ENCODE data around the gene MBIP.

Gene MBIP, protein sequence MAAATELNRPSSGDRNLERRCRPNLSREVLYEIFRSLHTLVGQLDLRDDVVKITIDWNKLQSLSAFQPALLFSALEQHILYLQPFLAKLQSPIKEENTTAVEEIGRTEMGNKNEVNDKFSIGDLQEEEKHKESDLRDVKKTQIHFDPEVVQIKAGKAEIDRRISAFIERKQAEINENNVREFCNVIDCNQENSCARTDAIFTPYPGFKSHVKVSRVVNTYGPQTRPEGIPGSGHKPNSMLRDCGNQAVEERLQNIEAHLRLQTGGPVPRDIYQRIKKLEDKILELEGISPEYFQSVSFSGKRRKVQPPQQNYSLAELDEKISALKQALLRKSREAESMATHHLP

DNA sequence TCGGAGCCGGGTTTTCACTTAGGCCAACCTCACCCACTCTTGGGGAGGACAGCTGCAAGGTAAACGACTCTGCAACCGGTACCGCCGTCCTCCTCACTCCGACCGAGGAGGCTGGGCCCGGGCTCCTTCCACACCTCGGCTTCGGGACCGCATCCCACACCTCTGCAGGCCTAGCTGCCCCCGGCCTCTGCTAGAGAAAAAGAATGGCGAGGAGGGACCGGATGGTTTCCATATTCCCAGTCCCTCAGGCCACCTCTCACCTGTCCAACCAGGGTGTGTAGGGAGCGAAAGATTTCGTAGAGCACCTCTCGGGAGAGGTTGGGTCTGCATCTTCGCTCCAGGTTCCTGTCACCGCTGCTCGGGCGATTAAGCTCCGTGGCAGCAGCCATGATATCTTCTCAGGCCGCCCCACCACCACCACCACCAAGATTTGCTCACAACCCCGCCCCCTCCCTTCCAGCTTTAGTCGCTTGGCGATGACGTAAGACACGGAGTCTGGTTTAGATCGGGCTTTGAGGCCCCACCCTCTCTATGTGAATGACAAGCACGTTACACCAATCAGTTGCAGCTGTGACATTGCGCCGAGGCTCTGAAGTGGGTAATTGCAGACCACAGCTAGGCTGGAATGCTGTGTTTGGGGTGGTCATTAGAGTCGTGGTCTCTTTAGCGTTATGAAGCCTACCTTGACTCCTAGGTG lies at the start of gene MBIP:
Gene MBIP, minus strand, starts transcription at position 438 of the 697 bp plus-strand sequence. Its CDS starts 49 bp downstream, at position 389.
- ChIA-PET POLR2A (interaction anchor here (0.7 to 2.1 kb wide), 19 partner anchors 9 to 852 kb away, joined by 3 to 8 read pairs (median 3); partner anchors contain the start of genes RALGAPA1 and SLC25A21), CTCF (no interaction called here)
- DNase-seq (ENCODE audit: extremely low spot score) = peak; percentile 92
- TF ChIP-seq NFRKB (IDR thresholded peaks at IDR 0.05) (no peak), FOXM1 (IDR thresholded peaks at IDR 0.05; ENCODE audit: borderline replicate concordance) (no peak), ARNT (IDR thresholded peaks at IDR 0.05) (no peak)
- TF ChIP-seq, protein P1, sequence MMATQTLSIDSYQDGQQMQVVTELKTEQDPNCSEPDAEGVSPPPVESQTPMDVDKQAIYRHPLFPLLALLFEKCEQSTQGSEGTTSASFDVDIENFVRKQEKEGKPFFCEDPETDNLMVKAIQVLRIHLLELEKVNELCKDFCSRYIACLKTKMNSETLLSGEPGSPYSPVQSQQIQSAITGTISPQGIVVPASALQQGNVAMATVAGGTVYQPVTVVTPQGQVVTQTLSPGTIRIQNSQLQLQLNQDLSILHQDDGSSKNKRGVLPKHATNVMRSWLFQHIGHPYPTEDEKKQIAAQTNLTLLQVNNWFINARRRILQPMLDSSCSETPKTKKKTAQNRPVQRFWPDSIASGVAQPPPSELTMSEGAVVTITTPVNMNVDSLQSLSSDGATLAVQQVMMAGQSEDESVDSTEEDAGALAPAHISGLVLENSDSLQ (IDR thresholded peaks at IDR 0.05) = peak; percentile 98

DNA sequence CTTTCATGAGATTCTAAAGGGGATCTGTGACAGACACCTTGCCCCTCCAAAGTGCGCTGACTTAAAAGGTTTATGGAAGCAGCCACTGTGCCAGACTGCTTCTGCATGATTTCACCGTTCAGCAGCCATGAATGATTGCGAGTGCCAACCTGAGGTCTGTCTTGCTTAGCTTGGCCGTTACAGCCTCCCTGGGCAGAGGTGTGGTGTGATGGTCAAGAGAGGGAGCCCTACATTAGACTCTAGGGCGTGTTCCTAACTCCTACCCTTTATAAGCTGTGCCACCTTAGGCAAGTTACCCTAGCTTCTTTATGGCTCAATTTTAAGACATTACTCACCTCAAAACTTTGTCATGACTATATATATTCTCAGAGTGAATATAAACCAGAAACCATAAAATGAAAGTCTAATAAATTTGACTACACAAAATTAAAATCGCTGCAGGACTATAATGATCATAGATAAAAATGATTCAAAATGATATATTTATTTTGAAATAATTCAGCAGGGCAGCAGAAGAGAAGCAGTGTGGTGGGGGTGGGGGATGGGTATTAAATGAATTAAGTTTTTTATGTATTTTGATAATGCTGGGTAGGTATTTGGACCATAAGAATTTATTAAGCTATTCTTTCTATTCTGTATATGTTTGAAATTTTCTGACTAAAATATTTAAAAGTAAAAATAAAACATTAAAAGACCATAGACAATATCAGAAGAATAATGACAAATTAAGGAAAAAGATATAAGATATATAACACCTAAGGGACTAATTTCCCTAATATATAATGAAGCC lies 47.7 kb upstream of the MBIP start:
- ChIA-PET POLR2A (no interaction called here), CTCF (no interaction called here)
- no peak for DNase-seq (ENCODE audit: extremely low spot score)
- no peak for TF ChIP-seq FOXA1 (IDR thresholded peaks at IDR 0.05)
- TF ChIP-seq ELF4 (IDR thresholded peaks at IDR 0.05) = no peak
- TF ChIP-seq HDGF (IDR thresholded peaks at IDR 0.05; ENCODE audit: borderline replicate concordance) = no peak
- TF ChIP-seq, protein P1 (IDR thresholded peaks at IDR 0.05) = no peak
- no peak for TF ChIP-seq L3MBTL2 (conservative IDR thresholded peaks at IDR 0.05)
- no peak for TF ChIP-seq SP1 (IDR thresholded peaks at IDR 0.05)
- no peak for TF ChIP-seq ARNT (IDR thresholded peaks at IDR 0.05)
- no peak for TF ChIP-seq LEF1 (IDR thresholded peaks at IDR 0.05; ENCODE audit: borderline replicate concordance)
- TF ChIP-seq ZNF384 (IDR thresholded peaks at IDR 0.05) = no peak
- TF ChIP-seq SUZ12 (IDR thresholded peaks at IDR 0.05) = no peak

DNA sequence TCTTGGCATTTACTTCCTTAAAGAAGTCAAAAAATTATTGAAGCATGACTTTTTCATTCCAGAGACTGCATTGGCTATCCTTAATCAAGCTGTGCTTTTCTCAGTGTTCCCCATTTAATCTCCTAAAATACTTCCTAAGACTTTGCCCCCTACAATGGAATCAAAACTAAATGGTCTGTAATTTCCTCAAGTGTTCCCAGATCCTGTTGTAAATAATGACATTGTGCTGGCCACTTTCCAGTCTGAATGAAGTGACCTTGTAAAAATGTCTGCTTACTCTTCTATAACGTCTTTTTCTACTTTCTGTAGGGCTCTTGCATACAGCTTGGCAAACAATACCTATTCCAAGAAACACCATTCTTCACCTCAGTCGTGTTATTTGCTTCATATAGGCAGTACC lies 45.3 kb upstream of the MBIP start:
- TF ChIP-seq FOXM1 (IDR thresholded peaks at IDR 0.05; ENCODE audit: borderline replicate concordance) (no peak), FOXK2 (IDR thresholded peaks at IDR 0.05) (no peak), SP1 (IDR thresholded peaks at IDR 0.05) (no peak), L3MBTL2 (conservative IDR thresholded peaks at IDR 0.05) (no peak), LEF1 (IDR thresholded peaks at IDR 0.05; ENCODE audit: borderline replicate concordance) (no peak), BHLHE40 (IDR thresholded peaks at IDR 0.05; ENCODE audit: borderline replicate concordance) (no peak), NFRKB (IDR thresholded peaks at IDR 0.05) (no peak), SUZ12 (IDR thresholded peaks at IDR 0.05) (no peak), TARDBP (IDR thresholded peaks at IDR 0.05) (no peak), ZNF384 (IDR thresholded peaks at IDR 0.05) (no peak), CTBP1 (IDR thresholded peaks at IDR 0.05; ENCODE audit: borderline replicate concordance) (no peak), FOXA1 (IDR thresholded peaks at IDR 0.05) (no peak), HDGF (IDR thresholded peaks at IDR 0.05; ENCODE audit: borderline replicate concordance) (no peak), ARNT (IDR thresholded peaks at IDR 0.05) (no peak), ELF4 (IDR thresholded peaks at IDR 0.05) (no peak)
- TF ChIP-seq, protein P1 (IDR thresholded peaks at IDR 0.05) = no peak
- CTCF ChIA-PET = no interaction called here
- no peak for DNase-seq (ENCODE audit: extremely low spot score)
- POLR2A ChIA-PET = no interaction called here

DNA sequence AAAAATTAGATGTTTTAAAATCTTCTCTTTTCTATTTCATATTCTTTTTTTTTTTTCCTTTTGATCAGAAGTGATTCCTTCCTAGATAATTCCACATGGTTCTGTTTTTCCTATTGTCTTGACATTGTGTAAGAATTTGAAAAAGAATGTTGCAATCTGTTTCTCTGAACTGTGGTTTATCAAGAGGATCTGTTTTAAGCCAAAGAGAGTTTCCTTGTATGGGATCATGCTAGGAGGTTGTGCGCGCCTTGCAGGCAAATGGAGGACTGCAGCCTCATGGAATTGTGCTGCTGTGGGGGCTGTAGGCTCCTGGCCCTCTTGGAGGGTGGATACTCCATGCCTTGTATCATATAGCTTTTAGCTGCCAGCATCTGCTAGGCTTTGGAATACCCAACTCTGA lies 43.3 kb upstream of the MBIP start:
- CTCF ChIA-PET = no interaction called here
- DNase-seq (ENCODE audit: extremely low spot score) = no peak

More for the DNA sequence above, 43.3 kb upstream of the MBIP start:
- TF ChIP-seq CTBP1 (IDR thresholded peaks at IDR 0.05; ENCODE audit: borderline replicate concordance) = no peak
- no peak for TF ChIP-seq LEF1 (IDR thresholded peaks at IDR 0.05; ENCODE audit: borderline replicate concordance)
- no peak for TF ChIP-seq BHLHE40 (IDR thresholded peaks at IDR 0.05; ENCODE audit: borderline replicate concordance)
- TF ChIP-seq HDGF (IDR thresholded peaks at IDR 0.05; ENCODE audit: borderline replicate concordance) = no peak
- TF ChIP-seq SP1 (IDR thresholded peaks at IDR 0.05) = no peak
- no peak for TF ChIP-seq TARDBP (IDR thresholded peaks at IDR 0.05)
- no peak for TF ChIP-seq FOXA1 (IDR thresholded peaks at IDR 0.05)
- no peak for TF ChIP-seq FOXM1 (IDR thresholded peaks at IDR 0.05; ENCODE audit: borderline replicate concordance)
- no peak for TF ChIP-seq ARNT (IDR thresholded peaks at IDR 0.05)
- TF ChIP-seq, protein P1 (IDR thresholded peaks at IDR 0.05) = no peak
- no peak for TF ChIP-seq NFRKB (IDR thresholded peaks at IDR 0.05)
- TF ChIP-seq L3MBTL2 (conservative IDR thresholded peaks at IDR 0.05) = no peak
- no peak for TF ChIP-seq SUZ12 (IDR thresholded peaks at IDR 0.05)
- no peak for TF ChIP-seq ELF4 (IDR thresholded peaks at IDR 0.05)
- no peak for TF ChIP-seq ZNF384 (IDR thresholded peaks at IDR 0.05)
- POLR2A ChIA-PET = no interaction called here
